Upper lobe of right lung (tissue), 1 donor: ENCODE data around the gene ADAMTS2. TPM values are rescaled to one million over a fixed set of nuclear protein-coding genes. Genes with fewer than 3 reads are reported as not detected.

Experiments used
- ATAC-seq: fragments of 200-7000 bp; cut with Tn5 transposase; one replicate; pipeline ENCODE4 v1.9.1; 2020; ENCODE audit warnings: mild to moderate bottlenecking, moderate library complexity
- DNase-seq: peaks from one replicate; pipeline ENCODE4 v3.0.0-alpha.2; 2020
- H3K27ac ChIP-seq: fragments of 200-600 bp; one replicate; pipeline ENCODE4 v1.8.0; 2022
- H3K27me3 ChIP-seq: fragments of 200-600 bp; one replicate; pipeline ENCODE4 v1.8.0; 2022; ENCODE audit warnings: mild to moderate bottlenecking
- H3K36me3 ChIP-seq: fragments of 200-600 bp; one replicate; pipeline ENCODE4 v1.8.0; 2022
- H3K4me1 ChIP-seq: fragments of 200-600 bp; one replicate; pipeline ENCODE4 v1.8.0; 2022
- H3K4me3 ChIP-seq: fragments of 200-600 bp; one replicate; pipeline ENCODE4 v1.8.0; 2022; ENCODE audit warnings: mild to moderate bottlenecking
- H3K9me3 ChIP-seq: fragments of 200-600 bp; one replicate; pipeline ENCODE4 v1.8.0; 2022
- CTCF ChIP-seq: fragments of 200-600 bp; IDR thresholded peaks from one replicate; pipeline ENCODE4 v1.8.0; 2022; ENCODE audit warnings: antibody characterized with exemption
- intact Hi-C: fragments of 100-400 bp; cut with DNase I; formaldehyde crosslinking; loops from one replicate; pipeline ENCODE4 v1.11.0; 2022
- total RNA-seq: library from RNA; stranded (reverse); fragmentation: NEBNext Ultra II Directional; extraction: Animal tissue kit (Norgen Biotek cat#: 25700); gene quantifications from one replicate; pipeline ENCODE4 v1.2.1, GENCODE V29; 2021
- donor health status: DM: no; HTN: yes; CAD: no; lungs with severe emphysema.

Gene ADAMTS2
- total RNA-seq, 1 donor from 2014 or later: 16.4 TPM

DNA sequence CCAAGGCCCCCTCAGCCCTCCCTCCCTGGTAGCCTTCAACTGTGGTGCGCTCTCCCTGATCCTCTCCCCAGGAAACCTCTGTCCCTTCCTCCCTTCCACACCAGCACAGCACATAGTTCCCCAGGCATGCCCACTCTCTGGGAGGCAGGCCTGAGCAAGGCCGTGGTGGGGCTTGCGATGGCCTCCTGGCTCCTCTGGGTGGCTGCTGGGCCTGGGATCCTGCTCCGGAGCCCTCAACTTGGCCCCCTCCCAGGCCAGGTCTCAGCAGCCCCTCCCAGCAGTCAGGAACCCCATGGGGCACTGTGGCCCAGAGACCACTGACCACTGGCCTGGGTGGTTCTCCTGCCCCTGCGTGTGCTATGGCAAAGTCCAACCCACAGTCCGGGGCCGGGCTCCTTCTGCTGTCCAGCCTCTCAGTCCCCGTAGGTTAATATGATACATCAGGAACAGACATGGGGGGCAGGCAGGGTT, 159.3 kb downstream of the ADAMTS2 start:
- TF ChIP-seq CTCF: no peak
- Histone ChIP-seq H3K4me3 (no peak overlapping the region), H3K4me1 (no peaks in the 10 kb centered on the region), H3K27ac (no peak overlapping the region), H3K9me3 (no peaks in the 10 kb centered on the region), H3K27me3 (no peaks in the 10 kb centered on the region), H3K36me3 (no peaks in the 10 kb centered on the region)
- ATAC-seq (no peak), DNase-seq (no peak)
- intact Hi-C loops: no loop called here

- DNase-seq (no peak), ATAC-seq (no peak)
- Histone ChIP-seq H3K36me3 (no peaks in the 10 kb centered on the region), H3K4me3 (no peak overlapping the region), H3K27ac (no peak overlapping the region), H3K27me3 (no peaks in the 10 kb centered on the region), H3K9me3 (no peaks in the 10 kb centered on the region), H3K4me1 (no peaks in the 10 kb centered on the region)
- no peak for TF ChIP-seq CTCF
- intact Hi-C loops: no loop called here
Measured at GRCh38 chr5:179185256-179185940, 159.9 kb downstream of the ADAMTS2 start.

DNA sequence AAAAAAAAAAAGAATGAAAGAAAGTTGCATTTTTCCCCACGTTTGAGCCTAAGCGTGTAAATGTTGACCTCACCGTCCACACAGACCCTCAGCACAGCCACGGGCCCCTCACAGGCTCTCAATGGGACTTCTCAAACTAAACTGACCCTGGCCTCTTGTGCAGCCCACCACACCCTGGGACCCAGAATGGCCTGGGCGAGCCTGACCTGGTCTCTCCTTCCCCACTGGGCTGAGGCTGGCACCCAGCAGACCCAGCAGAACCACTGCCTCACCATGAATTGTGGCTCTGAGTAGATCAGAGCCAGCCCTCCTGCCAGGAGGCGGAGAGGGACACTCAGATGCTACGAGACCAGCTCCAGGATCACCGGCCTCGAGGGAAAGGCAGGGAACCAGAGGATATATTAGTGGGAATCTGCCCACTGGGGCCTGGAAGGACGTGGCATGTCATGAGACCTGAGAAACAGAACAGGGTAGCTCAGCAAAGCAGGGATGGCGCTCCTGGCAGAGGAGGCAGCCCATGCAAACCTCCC, 160.7 kb downstream of the ADAMTS2 start:
- intact Hi-C loops: no loop called here
- Histone ChIP-seq H3K27me3 (no peaks in the 10 kb centered on the region), H3K4me1 (no peaks in the 10 kb centered on the region), H3K4me3 (no peak overlapping the region), H3K27ac (no peak overlapping the region), H3K9me3 (no peaks in the 10 kb centered on the region), H3K36me3 (no peaks in the 10 kb centered on the region)
- TF ChIP-seq CTCF: no peak
- DNase-seq (no peak), ATAC-seq (no peak)

DNA sequence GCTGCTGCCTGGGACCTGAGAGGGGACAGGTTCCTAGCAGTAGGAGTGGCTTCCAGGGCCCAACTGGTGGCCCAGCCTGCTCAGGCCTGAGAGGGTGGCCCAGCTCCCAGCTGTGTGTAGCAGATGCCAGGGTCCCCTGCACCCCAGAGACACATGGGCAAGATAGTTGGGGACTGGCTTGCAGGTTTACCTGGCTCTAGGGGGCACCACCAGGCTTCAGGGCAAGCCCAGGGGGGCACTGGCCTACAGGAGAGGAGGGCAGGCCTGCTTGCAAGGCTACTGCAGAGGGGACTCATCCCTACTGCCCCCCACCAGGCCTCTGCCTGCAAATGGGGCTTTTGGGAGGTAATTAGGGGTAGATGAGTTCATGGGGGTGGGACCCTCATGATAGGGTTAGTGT, 161.8 kb downstream of the ADAMTS2 start:
- TF ChIP-seq CTCF: no peak
- DNase-seq: no peak

GRCh38 chr5:179182601-179183000, 162.7 kb downstream of the ADAMTS2 start:
- DNase-seq: no peak
- no peaks in the 10 kb centered on the region for H3K36me3 ChIP-seq
- H3K27ac ChIP-seq: no peak overlapping the region
- no peak for TF ChIP-seq CTCF
- H3K9me3 ChIP-seq: no peaks in the 10 kb centered on the region
- ATAC-seq: no peak
- intact Hi-C loops: no loop called here
- no peaks in the 10 kb centered on the region for H3K4me1 ChIP-seq
- H3K27me3 ChIP-seq: no peaks in the 10 kb centered on the region
- no peak overlapping the region for H3K4me3 ChIP-seq

More for the DNA sequence above, 161.8 kb downstream of the ADAMTS2 start:
- Histone ChIP-seq H3K4me3 (no peak overlapping the region), H3K27ac (no peak overlapping the region), H3K4me1 (no peaks in the 10 kb centered on the region), H3K36me3 (no peaks in the 10 kb centered on the region), H3K27me3 (no peaks in the 10 kb centered on the region), H3K9me3 (no peaks in the 10 kb centered on the region)
- ATAC-seq: no peak
- intact Hi-C loops: no loop called here
